Stimulated activated CD4-positive, alpha-beta T cell treated with anti-CD3 and anti-CD28 coated beads, Interleukin-12 subunit alpha, Interleukin-12 subunit beta, amount 100 ng/mL, for 4 hours (primary cell): ENCODE measurements around the gene FRAT2.
A peak's percentile ranks its signal among the peaks of the same experiment; 100 is the strongest.
"Not testable (repeated sequence)": the region's sequence is repeated elsewhere in the genome, so short reads cannot be mapped to it uniquely, and the experiment has no call there.

Experiments
- DNase-seq: peaks from one replicate; pipeline ENCODE4 v3.0.0-alpha.2; 2020

The FRAT2 gene

DNA sequence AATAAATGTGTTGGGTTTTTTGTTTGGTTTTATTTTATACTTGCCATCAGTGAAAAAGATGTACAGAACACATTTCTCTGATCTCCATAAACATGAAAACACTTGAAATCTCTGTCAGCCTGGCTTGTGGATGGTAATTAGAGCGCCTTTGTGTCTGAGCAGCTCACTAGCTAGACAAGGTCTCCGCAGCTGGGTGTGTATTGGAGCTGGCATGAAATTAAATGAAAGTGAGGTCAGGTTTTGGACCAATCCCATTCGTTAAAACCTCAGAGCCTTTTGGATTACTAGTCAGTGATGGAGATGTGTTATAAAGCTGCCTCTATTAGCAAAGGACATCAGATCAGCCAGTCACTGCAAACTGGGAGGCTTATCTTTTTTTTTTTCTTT, 12.7 kb downstream of the FRAT2 start:
- no peak for DNase-seq

DNA sequence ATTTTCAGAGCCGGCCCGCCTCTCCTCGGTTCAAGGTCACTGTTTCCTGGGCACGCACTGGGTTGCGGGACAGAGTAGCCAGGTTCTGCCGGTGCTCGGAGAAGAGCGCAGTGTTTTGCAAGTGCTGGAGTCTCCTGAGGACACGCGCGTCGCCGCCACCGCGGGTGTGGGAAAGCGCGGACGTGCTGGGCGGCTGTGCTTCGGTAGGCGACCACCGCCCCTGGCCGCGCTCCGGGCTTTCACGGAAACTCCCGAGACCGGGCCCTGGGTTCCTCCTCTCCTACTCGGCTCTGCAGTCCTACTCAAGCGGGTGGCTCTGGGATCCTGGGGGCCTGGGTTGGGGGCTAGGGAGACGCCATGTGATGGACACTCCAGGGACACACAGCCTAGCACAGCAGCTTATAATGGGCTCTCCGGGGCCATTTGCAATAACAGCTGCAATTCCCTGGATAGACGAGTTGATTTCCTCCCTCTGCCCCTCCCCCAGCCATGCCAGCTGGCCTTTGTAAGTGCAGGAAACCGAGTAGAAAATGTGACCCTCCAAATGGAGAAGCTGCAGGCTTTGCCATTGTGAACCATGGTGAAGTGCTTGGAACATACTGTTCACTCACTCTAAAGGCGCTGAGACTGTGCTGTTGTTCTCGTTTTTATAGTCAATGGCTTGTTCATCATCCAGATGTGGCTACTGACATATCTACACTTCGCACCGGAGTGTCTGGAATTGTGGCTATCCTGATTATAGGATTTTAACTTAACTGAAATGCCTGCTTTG, 13.3 kb downstream of the FRAT2 start:
- DNase-seq: no peak

DNA sequence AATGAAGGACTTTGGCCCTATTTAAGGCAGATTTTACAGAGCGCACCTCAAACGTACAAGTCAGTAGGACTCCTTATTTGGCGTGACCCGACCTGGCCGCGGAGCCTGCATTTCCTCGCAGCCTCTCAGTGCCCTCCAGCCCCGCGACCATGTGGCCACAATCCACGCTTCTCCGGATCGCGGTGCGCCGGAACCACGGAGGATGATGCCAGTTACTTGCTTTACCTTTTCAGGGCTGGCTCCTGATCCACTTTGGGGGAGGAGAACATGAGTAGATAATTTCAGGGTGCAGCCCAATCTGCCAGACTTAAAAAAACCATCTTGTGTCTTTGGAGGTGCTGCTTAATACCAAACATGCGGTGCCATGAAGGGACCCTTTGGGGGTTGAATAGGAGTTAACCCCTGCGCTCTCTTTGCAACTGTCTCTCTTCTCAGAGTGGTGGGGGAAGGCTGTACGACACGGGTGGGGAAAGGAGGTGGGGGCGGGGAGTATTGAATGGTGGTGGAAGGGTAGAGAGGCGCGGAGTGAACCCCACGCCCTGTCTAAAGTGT, 14.0 kb downstream of the FRAT2 start:
- DNase-seq: no peak

DNA sequence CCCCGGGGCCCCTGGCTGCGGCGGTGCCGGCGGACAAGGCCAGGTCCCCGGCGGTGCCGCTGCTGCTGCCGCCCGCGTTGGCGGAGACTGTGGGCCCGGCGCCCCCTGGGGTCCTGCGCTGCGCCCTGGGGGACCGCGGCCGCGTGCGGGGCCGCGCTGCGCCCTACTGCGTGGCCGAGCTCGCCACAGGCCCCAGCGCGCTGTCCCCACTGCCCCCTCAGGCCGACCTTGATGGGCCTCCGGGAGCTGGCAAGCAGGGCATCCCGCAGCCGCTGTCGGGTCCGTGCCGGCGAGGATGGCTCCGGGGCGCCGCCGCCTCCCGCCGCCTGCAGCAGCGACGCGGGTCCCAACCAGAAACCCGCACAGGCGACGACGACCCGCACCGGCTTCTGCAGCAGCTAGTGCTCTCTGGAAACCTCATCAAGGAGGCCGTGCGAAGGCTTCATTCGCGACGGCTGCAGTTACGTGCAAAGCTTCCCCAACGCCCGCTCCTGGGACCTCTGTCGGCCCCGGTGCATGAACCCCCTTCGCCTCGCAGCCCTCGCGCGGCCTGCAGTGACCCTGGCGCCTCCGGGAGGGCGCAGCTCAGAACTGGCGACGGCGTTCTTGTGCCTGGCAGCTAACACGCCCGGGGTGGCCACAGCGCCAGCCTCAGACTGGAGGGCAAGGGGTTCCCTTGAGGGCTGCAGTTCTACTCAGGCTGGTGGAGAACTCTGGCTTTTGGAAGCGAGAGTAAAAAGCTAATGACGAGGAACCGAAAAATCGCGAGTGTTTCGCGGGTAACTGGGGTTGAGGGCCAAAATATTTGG, 14.7 kb downstream of the FRAT2 start:
- peak; percentile 52 for DNase-seq

DNA sequence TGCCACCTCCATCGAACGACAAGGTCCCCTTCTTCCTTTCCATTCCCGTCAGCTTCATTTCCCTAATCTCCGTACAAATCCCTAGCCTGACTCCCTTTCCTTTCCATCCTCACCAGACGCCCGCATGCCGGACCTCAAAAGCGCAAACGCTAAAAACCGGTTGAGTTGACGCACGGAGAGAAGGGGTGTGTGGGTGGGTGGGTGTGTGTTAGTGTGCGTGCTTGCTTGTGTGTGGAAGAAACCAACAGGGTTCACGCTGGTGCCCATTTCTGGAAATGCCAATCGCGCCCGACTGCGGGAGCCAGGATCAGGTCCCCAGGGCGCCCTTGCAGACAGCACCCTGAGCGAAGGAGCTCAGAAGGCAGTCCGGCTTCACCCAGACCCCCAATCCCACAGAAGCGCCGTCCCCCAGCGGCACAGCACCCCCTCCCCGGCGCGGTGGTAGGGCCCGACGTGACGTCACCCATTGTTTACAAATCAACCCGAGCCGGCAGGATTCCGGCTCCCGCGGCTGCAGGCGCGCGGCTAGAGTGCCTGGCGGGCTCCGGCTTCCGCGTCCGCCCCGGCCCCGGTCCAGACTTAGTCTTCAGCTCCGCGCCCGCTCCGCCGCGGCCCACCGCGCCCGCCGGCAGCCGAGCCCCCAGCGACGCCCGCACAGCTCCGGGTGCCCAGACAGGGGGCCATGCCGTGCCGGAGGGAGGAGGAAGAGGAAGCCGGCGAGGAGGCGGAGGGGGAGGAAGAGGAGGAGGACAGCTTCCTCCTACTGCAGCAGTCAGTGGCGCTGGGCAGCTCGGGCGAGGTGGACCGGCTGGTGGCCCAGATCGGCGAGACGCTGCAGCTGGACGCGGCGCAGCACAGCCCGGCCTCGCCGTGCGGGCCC, 15.5 kb downstream of the FRAT2 start, which contains the start of gene FRAT1:
Gene FRAT1, plus strand, starts transcription at position 500 of the 880 bp plus-strand sequence. Its CDS starts 183 bp downstream, at position 683.
- peak; percentile 86 for DNase-seq

DNA sequence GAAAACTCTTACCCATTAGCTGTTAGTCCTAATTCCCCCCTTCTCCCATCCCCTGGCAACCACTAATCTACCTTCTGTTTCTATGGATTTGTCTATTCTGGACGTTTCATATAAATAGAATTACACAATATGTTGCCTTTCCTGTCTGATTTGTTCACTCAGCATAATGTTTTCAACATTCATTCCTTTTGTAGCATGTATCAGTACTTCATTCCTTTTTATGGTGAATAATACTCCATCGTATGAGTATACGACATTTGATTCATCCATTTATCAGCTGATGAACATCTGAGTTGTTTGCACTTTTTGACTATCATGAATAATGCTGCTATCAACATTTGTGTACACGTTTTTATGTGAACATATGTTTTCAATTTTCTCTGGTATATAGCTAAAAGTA, 19.9 kb downstream of the FRAT2 start:
- DNase-seq: no peak

DNA sequence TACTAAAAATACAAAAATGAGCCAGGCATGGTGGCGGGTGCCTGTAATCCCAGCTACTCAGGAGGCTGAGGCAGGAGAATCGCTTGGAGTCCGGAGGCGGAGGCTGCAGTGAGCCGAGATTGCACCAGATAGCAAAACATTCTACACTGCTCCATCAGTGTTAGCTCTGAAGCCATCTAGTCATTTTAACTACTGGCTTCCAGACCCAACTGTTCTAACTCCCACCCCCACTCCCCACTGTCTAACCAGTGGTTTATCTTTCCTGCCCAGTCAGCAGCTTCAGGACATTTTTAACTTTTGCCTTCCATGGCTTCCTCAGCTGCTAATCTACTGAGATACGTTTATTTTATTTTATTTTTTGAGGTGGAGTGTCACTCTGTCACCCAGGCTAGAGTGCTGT, 21.6 kb downstream of the FRAT2 start:
- no peak for DNase-seq

DNA sequence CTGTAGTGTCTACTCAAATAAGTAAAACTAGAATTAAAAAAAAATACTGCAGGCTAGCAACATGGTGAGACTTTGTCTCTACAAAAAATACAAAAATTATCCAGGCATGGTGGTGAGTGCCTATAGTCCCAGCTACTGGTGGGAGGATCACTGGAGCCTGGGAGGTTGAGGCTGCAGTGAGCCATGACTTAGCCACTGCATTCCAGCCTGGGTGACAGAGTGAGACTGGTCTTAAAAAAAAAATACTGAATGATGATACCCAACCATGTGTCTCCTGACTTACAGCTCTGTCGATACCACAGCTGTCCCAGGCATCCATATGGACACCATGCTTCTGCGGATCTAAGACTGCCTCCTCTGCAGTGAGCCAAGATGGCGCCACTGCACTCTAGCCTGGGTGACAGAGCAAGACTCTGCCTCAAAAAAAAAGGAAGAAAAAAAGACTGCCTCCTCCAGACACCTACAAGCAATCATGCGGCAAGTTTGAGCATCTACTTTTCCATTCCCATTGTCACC, 23.4 kb downstream of the FRAT2 start:
- no peak for DNase-seq

DNA sequence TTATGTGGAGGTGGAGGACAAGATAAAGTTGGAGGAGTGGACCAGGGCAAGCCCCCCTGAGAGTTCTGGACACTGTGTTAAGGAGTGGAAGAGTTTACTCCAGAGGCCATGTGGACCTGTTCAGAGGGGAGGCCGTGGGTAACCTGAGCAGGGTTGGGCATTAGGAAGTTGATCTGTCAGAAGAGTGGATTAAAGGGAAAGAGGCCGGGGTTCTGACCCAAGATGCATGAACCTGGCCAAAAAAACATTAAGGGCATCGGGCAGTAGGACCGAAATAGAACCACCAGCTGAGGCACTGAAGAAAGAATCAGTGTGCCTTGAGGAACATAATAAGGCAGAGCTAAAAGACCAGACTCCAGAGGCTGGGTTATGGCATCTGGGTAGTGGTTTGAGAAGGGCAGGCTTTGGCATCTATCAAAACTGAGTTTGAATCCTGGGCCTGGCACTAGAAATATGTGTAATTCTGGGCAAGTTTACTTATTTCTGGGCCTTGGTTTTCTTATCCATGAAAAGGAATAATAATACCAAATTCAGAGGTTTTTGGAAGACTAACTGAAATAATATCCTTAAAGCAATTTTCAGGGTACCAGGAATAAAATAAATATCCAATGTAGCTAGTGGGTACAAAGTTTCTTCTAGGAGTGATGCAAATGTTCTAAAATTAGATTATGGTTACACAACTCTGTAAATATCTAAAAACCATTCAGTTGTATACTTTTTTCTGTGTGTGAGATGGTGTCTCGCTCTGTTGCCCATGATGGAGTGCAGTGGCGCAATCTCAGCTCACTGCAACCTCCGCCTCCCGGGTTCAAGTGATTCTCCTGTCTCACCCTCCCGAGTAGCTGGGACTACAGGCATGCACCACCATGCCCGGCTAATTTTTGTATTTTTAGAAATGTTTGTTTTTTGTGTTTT, 26.4 kb downstream of the FRAT2 start:
- DNase-seq: no peak

DNA sequence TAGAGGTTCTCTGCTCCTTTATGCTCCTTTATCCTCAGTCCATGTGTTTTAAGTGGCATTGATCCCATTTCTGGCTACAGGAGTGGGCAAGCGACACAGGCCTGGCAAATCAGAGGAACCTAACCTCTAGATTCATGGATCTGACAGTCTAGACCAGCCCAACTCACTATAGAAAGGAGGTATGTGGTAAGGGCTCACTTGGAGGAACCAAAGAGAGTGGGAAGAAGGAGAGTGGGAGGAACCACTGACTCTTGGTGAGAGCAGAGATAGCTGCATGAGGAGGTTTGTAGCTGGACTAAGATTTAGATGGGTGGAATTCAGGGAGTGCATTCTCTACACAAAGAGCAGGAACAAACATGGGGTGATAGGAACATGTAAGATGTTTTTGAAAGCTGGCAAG, 27.1 kb downstream of the FRAT2 start:
- DNase-seq: no peak

DNA sequence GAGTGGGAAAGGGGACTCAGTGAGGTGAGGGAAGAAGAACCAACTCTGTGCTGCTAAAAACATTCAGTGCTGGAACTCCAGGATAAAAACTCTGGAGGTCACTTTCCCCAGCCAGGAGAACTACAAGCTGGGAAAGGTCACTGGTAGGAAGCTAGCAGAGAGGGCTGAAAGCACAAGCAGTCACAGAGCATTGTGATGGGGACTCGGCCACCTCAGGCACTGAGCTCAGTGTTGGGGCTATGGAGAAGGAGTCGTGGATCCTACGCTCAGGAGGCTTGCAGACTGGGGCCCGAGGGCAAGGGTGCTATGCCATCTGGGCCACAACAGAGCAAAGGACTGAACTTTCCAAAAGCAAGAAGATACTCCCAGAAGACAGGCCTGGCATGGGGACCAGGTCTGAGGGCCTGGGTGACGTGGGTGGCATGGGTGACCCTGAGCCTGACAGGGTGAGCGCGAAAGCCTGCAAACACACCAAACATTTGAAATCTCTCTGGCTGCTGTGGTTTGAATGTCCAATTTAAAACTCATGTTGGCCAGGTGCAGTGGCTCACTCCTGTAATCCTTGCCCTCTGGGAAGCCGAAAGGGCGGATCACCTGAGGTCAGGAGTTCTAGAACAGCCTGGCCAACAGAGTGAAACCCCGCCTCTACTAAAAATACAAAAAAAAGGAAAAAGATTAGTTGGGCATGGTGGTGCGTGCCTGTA, 32.3 kb downstream of the FRAT2 start:
- DNase-seq: no peak

DNA sequence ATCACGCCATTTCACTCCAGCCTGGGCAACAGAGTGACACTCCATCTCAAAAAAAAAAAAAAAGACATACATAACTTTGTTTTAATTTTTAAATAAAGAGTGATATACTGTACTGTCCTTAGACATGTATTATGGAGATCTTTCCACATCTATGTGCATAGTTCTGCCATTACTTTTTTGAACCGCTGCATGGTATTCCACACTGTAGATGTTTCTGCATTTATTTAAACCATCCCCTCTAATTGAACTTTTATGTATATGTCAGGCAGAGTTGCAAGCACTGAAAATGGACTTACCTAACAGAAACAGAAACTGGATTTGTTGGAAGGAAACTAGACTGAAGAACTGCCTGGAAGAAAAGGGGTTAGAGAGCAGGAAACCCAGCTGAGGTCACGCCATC, 33.5 kb downstream of the FRAT2 start:
- DNase-seq: no peak

DNA sequence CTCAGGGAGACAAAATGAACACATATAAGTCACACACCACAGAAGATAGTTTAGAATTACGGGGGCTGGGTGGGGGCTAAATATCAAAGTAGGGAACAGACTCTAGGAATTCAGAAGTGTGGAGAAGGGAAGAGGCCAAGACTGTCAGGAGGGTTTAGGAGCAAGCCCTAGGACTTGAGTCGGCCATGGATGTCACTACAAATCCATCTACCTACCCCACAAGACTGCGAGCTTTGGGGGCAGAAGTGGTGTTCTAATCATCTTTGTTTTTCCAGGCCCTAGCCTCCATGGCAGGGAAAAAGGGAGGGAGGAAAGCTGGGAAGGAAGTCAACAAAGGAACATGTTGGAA, 36.3 kb downstream of the FRAT2 start:
- no peak for DNase-seq

DNA sequence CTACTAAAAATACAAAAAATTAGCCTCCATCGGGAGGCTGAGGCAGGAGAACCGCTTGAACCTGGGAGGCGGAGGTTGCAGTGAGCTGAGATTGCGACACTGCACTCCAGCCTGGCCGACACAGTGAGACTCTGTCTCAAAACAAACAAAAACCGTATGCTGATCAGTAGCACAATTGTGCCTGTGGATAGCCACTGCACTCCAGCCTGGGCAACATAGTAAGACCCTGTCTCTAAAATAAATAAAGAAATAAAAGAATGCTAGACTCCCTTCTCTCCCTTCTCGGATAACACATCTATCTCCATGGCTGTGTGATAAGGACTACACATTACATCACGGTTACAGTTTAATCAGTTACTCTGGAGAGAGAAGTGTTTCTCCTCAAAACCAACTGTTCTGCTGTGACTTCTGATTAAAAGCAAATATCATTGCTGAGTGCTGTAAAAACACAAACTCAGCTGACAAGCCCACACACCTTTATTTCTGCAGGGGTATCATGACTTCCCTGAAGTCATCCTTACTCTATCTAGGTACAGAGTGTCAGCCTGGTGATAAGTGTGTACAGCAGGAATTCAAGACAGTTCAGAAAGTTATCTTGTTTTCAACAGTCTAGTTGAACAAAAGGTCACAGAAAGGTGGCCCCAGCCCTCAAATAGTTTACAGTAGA, 36.8 kb downstream of the FRAT2 start:
- DNase-seq: no peak

DNA sequence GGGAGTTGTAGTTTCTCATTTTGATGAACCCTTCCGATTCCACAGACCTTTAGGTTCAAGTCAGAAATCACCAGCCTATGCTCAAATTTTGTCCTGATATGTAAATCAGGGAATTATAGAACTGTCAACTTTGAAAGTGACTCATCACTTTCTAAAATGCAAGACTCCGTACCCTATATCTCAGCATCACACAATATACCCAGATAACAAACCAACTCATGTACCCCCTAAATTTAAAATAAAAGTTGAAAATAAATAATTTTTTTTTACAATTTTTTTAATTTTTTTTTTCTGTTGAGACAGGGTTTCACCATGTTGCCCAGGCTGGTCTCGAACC, 41.7 kb downstream of the FRAT2 start:
- DNase-seq: no peak

DNA sequence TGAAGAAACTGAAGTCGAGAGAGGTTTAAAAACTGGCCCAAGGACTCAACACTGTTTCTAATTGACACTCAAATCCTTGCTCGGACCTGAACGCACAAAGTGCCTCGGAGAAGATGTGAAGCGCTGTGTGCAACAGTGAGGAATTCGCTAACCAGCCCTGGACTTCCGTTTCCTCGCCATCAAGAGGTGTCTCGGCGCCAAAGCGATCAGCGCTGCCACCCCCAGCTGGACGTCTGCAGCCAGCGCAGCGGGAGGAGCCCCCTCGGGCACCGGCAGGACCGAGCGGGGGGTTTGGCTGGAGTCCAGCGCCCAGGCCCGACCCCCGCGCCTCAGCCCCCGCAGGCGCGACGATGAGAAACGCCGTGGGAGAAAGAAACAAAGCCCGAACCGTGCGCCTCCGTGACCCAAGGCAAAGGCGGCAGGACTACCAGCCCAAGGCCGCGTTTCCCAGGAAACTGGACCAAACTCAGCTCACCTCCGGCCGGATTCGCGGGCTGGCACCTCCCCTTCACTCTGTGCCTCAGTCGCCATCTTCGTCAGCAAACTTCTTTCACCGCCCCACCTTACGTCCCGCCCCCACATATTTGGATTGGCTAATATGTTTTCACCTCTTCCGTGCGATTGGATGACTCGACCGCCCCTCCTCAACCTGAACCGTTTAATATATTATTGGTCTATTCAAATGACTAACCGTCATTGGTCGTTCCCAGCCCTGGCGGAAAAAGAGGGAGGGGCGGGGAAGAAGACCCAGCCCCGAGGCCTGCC, 42.2 kb downstream of the FRAT2 start, which contains the start of gene ARHGAP19:
Gene ARHGAP19, minus strand, starts transcription at position 541 of the 765 bp plus-strand sequence. Its CDS starts 10 bp downstream, at position 531.
- peak; percentile 82 for DNase-seq

DNA sequence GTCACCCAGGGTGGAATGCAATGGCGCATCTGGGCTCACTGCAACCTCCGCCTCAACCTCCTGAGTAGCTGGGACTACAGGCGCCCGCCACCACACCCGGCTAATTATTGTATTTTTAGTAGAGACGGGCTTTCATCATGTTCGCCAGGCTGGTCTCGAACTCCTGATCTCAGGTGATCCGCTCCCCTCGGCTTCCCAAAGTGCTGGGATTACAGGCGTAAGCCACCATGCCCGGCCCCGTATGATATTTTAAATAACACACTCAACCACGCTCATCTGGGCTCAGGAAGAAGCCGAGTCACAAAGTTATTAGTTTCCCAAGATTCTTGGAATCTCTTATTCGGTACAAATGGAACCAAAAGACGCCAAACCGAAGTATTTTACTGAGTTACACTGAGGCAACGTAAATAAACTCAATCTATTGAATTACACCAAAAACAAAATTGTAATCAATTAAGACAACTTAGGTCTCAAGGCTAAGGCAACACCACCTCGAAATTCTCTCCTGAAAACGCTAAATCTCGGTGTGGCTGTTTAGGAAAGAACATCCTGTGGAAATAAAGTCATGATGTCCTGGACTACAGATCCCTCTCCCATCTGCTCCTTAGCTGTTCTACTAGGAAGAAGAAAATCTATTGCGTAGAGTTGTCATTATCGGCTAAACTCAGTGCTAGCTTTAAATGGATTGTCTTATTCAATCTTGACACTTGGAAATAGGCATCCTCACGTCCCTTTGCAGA, 43.0 kb downstream of the FRAT2 start:
- no peak for DNase-seq

DNA sequence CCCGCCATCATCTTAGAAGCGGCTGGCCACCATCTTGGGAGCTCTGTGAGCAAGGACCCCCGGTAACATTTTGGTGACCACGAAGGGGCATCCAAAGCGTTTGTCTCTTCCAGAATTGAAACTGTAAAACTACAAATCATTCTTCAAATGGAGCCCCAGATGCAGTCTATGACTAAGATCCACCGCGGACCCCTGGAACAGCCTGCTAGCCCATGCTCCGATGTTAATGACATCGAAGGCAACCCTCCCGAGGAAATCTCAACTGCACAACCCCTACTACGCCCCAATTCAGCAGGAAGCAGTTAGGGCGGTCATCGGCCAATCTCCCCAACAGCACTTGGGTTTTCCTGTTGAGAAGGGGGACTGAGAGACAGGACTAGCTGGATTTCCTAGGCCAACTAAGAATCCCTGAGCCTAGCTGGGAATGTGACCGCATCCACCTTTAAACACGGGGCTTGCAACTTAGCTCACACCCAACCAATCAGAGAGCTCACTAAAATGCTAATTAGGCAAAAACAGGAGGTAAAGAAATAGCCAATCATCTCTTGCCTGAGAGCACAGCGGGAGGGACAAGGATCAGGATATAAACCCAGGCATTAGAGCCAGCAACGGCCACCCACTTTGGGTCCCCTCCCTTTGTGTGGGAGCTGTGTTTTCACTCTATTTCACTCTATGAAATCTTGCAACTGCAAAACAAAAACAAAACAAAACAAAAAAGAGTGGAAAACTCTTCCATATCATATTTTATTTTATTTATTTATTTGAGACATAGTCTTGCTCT, 43.8 kb downstream of the FRAT2 start:
- not testable (repeated sequence) for DNase-seq
